Esophagus muscularis mucosa (tissue), 4 donors: ENCODE measurements around the gene AFAP1.
A peak's percentile ranks its signal among the peaks of the same experiment; 100 is the strongest.

Experiments used
- EP300 ChIP-seq: sonication (generic); formaldehyde crosslinking; IDR thresholded peaks from one replicate; pipeline ENCODE4 v1.6.1; 2017; ENCODE audit warnings: antibody characterized with exemption
- POLR2A ChIP-seq: fragments of 450-650 bp; IDR thresholded peaks from one replicate; pipeline ENCODE4 v1.6.1; 2017; ENCODE audit warnings: antibody characterized with exemption, moderate library complexity, mild to moderate bottlenecking, low read depth
- POLR2AphosphoS5 ChIP-seq, 2 donors: sonication (generic); formaldehyde crosslinking; IDR thresholded peaks; one replicate each; pipeline ENCODE4 v1.6.1; 2017; ENCODE audit warnings: antibody characterized with exemption in 2 of 2
- TF ChIP-seq, protein P1 (sequence below), 3 experiments: fragments of 200-600 bp in 2 of 3; fragments of 450-650 bp in 1 of 3; sonication (generic) in 2 of 3; IDR thresholded peaks; one replicate each; pipeline ENCODE4 v1.5.1; 2017 to 2019; ENCODE audit warnings: antibody characterized with exemption in 3 of 3, mild to moderate bottlenecking in 2 of 3, moderate library complexity in 1 of 3

DNA sequence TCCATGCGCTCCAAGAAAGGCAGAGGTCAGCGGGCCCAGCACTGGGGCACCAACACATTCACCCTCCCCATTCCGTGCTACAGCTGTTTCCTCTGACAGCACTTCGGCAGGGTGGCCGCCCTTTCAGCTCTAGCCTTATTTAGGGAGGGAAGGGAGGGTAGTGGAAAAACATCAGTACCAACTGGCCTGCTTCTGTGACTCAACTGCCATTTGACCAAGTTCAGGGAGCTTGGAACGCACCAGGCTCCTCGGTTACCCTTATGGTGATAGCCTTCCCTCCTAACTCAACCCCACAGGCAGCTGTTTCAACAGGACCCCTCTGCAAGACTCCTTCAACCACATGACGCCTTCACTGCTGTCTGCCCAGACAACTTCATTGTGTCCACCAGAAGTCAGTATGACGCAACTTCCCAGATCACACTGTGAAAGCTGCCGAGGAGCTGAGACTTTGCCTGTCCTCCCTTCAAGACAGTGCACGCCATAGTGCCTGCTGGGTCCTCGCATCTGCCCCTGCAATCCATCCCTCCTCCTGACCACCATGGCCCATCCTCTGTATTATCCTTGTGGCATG, 132.2 kb downstream of the AFAP1 start:
- TF ChIP-seq, protein P1, sequence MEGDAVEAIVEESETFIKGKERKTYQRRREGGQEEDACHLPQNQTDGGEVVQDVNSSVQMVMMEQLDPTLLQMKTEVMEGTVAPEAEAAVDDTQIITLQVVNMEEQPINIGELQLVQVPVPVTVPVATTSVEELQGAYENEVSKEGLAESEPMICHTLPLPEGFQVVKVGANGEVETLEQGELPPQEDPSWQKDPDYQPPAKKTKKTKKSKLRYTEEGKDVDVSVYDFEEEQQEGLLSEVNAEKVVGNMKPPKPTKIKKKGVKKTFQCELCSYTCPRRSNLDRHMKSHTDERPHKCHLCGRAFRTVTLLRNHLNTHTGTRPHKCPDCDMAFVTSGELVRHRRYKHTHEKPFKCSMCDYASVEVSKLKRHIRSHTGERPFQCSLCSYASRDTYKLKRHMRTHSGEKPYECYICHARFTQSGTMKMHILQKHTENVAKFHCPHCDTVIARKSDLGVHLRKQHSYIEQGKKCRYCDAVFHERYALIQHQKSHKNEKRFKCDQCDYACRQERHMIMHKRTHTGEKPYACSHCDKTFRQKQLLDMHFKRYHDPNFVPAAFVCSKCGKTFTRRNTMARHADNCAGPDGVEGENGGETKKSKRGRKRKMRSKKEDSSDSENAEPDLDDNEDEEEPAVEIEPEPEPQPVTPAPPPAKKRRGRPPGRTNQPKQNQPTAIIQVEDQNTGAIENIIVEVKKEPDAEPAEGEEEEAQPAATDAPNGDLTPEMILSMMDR (IDR thresholded peaks at IDR 0.05): no peak
- no peak for TF ChIP-seq POLR2A
- peak in 1 of 2 donors; percentile 54 for TF ChIP-seq POLR2AphosphoS5 (IDR thresholded peaks at IDR 0.05)
- TF ChIP-seq EP300: no peak
